HepG2 (cell line): ENCODE measurements around the gene STX5. TPM values are rescaled to one million over a fixed set of nuclear protein-coding genes. Genes with fewer than 3 reads are reported as not detected.

Source experiments
- AGO2 ChIP-seq: fragments of 200-400 bp; formaldehyde crosslinking; optimal IDR thresholded peaks from 2 replicates; pipeline ENCODE3; 2017; ENCODE audit warnings: mild to moderate bottlenecking, low read depth, low read length, moderate library complexity
- AHR ChIP-seq: IDR thresholded peaks from 2 replicates; pipeline ENCODE4 v1.6.1; 2018; ENCODE audit warnings: missing genetic modification reagents, missing compliant biosample characterization
- ATF1 ChIP-seq: IDR thresholded peaks from 2 replicates; pipeline ENCODE4 v1.6.1; 2016; ENCODE audit warnings: mild to moderate bottlenecking, control low read depth
- CC2D1A ChIP-seq: sonication (generic); formaldehyde crosslinking; IDR thresholded peaks from 2 replicates; pipeline ENCODE4 v1.8.1; 2023; ENCODE audit warnings: mild to moderate bottlenecking, missing genetic modification reagents
- EEA1 ChIP-seq: sonication (generic); formaldehyde crosslinking; IDR thresholded peaks from 2 replicates; pipeline ENCODE4 v1.5.1; 2020; ENCODE audit warnings: mild to moderate bottlenecking, missing genetic modification reagents, borderline replicate concordance
- FLYWCH1 ChIP-seq: sonication (generic); formaldehyde crosslinking; IDR thresholded peaks from 2 replicates; pipeline ENCODE4 v1.8.1; 2023; ENCODE audit warnings: mild to moderate bottlenecking, missing genetic modification reagents
- HNRNPK ChIP-seq: fragments of 200-400 bp; formaldehyde crosslinking; IDR thresholded peaks from 2 replicates; pipeline ENCODE4 v1.6.1; 2018; ENCODE audit warnings: low read length, low read depth, moderate library complexity, mild to moderate bottlenecking; ENCODE audit not compliant: poor library complexity, severe bottlenecking
- MEF2D ChIP-seq: sonication (generic); formaldehyde crosslinking; IDR thresholded peaks from 2 replicates; pipeline ENCODE4 v1.5.1; 2020; ENCODE audit warnings: mild to moderate bottlenecking, missing genetic modification reagents
- NFKBIZ ChIP-seq: IDR thresholded peaks from 2 replicates; pipeline ENCODE4 v1.6.1; 2018; ENCODE audit warnings: missing genetic modification reagents, missing compliant biosample characterization
- NR2F6 ChIP-seq, 2 experiments: IDR thresholded peaks; 2 replicates each; pipeline ENCODE4 v1.6.1; 2016; ENCODE audit warnings: antibody characterized with exemption in 1 of 2, mild to moderate bottlenecking in 1 of 2
- PAWR ChIP-seq: sonication (generic); formaldehyde crosslinking; IDR thresholded peaks from 2 replicates; pipeline ENCODE4 v1.4.0; 2020; ENCODE audit warnings: missing genetic modification reagents, mild to moderate bottlenecking, borderline replicate concordance
- PRMT3 ChIP-seq: sonication (generic); formaldehyde crosslinking; IDR thresholded peaks from 2 replicates; pipeline ENCODE4 v1.8.1; 2022; ENCODE audit warnings: low read depth, mild to moderate bottlenecking, moderate library complexity, missing genetic modification reagents, borderline replicate concordance
- SALL2 ChIP-seq: sonication (generic); formaldehyde crosslinking; IDR thresholded peaks from 2 replicates; pipeline ENCODE4 v1.8.1; 2023; ENCODE audit warnings: mild to moderate bottlenecking, missing genetic modification reagents, inconsistent platforms
- SSRP1 ChIP-seq: IDR thresholded peaks from 2 replicates; pipeline ENCODE4 v1.6.1; 2016; ENCODE audit warnings: control low read depth
- THAP11 ChIP-seq: IDR thresholded peaks from 2 replicates; pipeline ENCODE4 v1.6.1; 2016; ENCODE audit warnings: missing biosample characterization, missing genetic modification reagents
- WIZ ChIP-seq: sonication (generic); formaldehyde crosslinking; IDR thresholded peaks from 2 replicates; pipeline ENCODE4 v1.5.1; 2020; ENCODE audit warnings: mild to moderate bottlenecking, missing genetic modification reagents
- ZBTB37 ChIP-seq: sonication (generic); formaldehyde crosslinking; IDR thresholded peaks from 2 replicates; pipeline ENCODE4 v1.4.0; 2020; ENCODE audit warnings: mild to moderate bottlenecking, missing genetic modification reagents
- ZKSCAN5 ChIP-seq: sonication (generic); formaldehyde crosslinking; IDR thresholded peaks from 2 replicates; pipeline ENCODE4 v1.5.1; 2020; ENCODE audit warnings: mild to moderate bottlenecking, missing genetic modification reagents
- ZNF234 ChIP-seq: sonication (generic); formaldehyde crosslinking; conservative IDR thresholded peaks from 2 replicates; pipeline ENCODE4 v1.5.1; 2020; ENCODE audit warnings: mild to moderate bottlenecking, missing genetic modification reagents
- ZNF512B ChIP-seq: sonication (generic); formaldehyde crosslinking; IDR thresholded peaks from 2 replicates; pipeline ENCODE4 v1.5.1; 2020; ENCODE audit warnings: missing genetic modification reagents, mild to moderate bottlenecking, borderline replicate concordance
- ZNF672 ChIP-seq: sonication (generic); formaldehyde crosslinking; IDR thresholded peaks from 2 replicates; pipeline ENCODE4 v1.8.1; 2022; ENCODE audit warnings: missing genetic modification reagents
- ZNF747 ChIP-seq: sonication (generic); formaldehyde crosslinking; IDR thresholded peaks from 2 replicates; pipeline ENCODE4 v1.8.1; 2023; ENCODE audit warnings: missing genetic modification reagents, mild to moderate bottlenecking, borderline replicate concordance
- ZNF782 ChIP-seq: sonication (generic); formaldehyde crosslinking; IDR thresholded peaks from 2 replicates; pipeline ENCODE4 v1.4.0; 2020; ENCODE audit warnings: missing genetic modification reagents, mild to moderate bottlenecking, borderline replicate concordance
- polyA plus RNA-seq, 8 experiments: library from polyadenylated mRNA; depleted of rRNA in 3 of 8; stranded (reverse) in 7 of 8; unstranded in 1 of 8; fragments of >200 nt; fragmentation: Illumina TruSeq in 4 of 8; extraction: Trizol in 4 of 8; gene quantifications; 2 replicates each; pipeline versions ENCODE4 v1.2.1 to v1.2.3, GENCODE V29; 2011 to 2016; ENCODE audit warnings: low read depth in 4 of 8, missing spikeins in 1 of 8, mixed read lengths in 1 of 8; ENCODE audit not compliant: insufficient read depth in 1 of 8
- total RNA-seq, 5 experiments: library from RNA; depleted of rRNA; stranded (reverse); fragments of >200 nt; fragmentation: Illumina TruSeq; extraction: Trizol; gene quantifications; 2 replicates each; pipeline ENCODE4 v1.2.3, GENCODE V29; 2016; ENCODE audit warnings: low read depth in 1 of 5
- TF ChIP-seq, protein P1 (sequence below): sonication (generic); formaldehyde crosslinking; IDR thresholded peaks from 2 replicates; pipeline ENCODE4 v1.5.0; 2020; ENCODE audit warnings: missing genetic modification reagents, mild to moderate bottlenecking, borderline replicate concordance

The STX5 gene
- total and polyA plus RNA-seq, 2 of the 13 experiments (the other 11 are each of a cell fraction or from before 2014, with no cell fraction given) = 26.9 to 30.0 TPM

DNA sequence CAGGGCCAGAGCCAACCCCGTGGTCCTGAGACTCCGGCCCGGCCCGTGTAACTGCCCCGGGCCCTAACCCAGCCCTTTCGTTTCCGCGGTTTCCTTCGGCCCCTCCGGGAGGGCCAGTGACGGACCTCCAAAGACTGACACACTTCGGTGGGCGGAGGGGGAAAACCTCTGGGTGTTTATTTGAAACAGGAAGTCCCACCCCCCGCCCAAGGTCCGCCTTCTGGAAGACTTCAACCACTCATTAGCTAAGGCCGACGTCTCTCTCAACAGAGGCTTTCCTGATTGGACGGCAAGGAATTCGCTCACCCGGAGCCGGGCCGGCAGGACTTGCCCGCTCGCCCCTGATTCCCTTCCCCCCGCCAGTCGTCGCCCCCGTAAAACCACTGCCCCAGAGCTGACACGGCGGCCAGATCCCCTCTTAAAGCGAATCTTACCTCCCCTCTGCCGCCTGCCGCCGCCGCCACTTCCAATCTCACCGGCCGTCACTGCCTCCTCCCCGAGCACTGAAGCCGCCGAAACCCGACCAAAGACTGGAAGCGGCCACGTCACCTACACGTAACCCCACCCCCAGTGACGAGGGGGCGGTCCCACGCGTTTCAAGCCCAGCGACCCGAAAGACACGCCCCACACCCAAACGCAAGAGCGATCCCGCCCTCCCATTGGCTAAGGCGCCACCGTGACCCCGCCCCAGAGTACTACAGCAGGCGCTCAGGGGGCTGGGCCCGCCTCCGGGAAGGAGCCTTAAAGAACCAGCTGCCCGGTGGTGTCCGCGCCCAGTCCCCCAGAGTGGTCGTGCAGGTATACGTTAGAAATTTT lies at the start of gene STX5 (continued):
- TF ChIP-seq PAWR (no peak), EEA1 (CRISPR knock-in tag) (peak; percentile 57; the same call in 1 of the 2 replicates), AHR (no peak), SSRP1 (no peak), ZKSCAN5 (no peak), ZNF747 (no peak), PRMT3 (CRISPR knock-in tag) (no peak), ZNF782 (CRISPR knock-in tag) (0 out of 2 replicates have a peak, but pooled peaks have one; percentile 5), THAP11 (CRISPR knock-in tag) (peak; percentile 75), CC2D1A (no peak; the same call in 1 of the 2 replicates), NFKBIZ (CRISPR knock-in tag) (0 out of 2 replicates have a peak, but pooled peaks have one; percentile 22), HNRNPK (no peak), WIZ (0 out of 2 replicates have a peak, but pooled peaks have one; percentile 63), NR2F6 (IDR thresholded peaks at IDR 0.05) (no peak), NR2F6 (CRISPR knock-in tag; IDR thresholded peaks at IDR 0.05) (no peak), AGO2 (peak; percentile 28), FLYWCH1 (CRISPR knock-in tag) (no peak), MEF2D (CRISPR knock-in tag) (no peak; the same call in 1 of the 2 replicates), SALL2 (CRISPR knock-in tag) (no peak), ZNF512B (CRISPR knock-in tag) (no peak), ZBTB37 (no peak), ATF1 (peak; percentile 63), ZNF234 (CRISPR knock-in tag) (no peak), ZNF672 (CRISPR knock-in tag) (no peak)
- TF ChIP-seq, protein P1, sequence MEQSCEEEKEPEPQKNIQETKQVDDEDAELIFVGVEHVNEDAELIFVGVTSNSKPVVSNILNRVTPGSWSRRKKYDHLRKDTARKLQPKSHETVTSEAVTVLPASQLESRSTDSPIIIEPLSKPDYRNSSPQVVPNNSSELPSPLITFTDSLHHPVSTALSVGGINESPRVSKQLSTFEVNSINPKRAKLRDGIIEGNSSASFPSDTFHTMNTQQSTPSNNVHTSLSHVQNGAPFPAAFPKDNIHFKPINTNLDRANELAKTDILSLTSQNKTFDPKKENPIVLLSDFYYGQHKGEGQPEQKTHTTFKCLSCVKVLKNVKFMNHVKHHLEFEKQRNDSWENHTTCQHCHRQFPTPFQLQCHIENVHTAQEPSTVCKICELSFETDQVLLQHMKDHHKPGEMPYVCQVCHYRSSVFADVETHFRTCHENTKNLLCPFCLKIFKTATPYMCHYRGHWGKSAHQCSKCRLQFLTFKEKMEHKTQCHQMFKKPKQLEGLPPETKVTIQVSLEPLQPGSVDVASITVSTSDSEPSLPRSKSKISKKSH (CRISPR knock-in tag) = no peak
